Coronary artery (tissue), 2 donors: Measurements from ENCODE around the gene RPS6KA2.
"Not testable (repeated sequence)": the region's sequence is repeated elsewhere in the genome, so short reads cannot be mapped to it uniquely, and the experiment has no call there.

Source experiments
- DNase-seq: peaks from one replicate; pipeline ENCODE4 v3.0.0-alpha.2; 2017; ENCODE audit warnings: low spot score
- H3K27ac ChIP-seq, 2 donors: fragments of 200-600 bp; sonication (generic); one replicate each; pipeline ENCODE4 v1.5.1; 2016 to 2019
- H3K4me3 ChIP-seq: fragments of 200-600 bp; sonication (generic); 2 replicates; pipeline ENCODE4 v1.5.1; 2016; ENCODE audit warnings: mild to moderate bottlenecking, moderate library complexity
- CTCF ChIP-seq: fragments of 200-600 bp; sonication (generic); IDR thresholded peaks from one replicate; pipeline ENCODE4 v1.5.1; 2019; ENCODE audit warnings: antibody characterized with exemption

RPS6KA2 gene

GRCh38 chr6:166365221-166365620 is 261.8 kb downstream of the RPS6KA2 start:
- H3K27ac ChIP-seq: peak overlapping the region; percentile 77 to 87
- no peak for TF ChIP-seq CTCF
- DNase-seq: no peak
- H3K4me3 ChIP-seq: no peak overlapping the region

DNA sequence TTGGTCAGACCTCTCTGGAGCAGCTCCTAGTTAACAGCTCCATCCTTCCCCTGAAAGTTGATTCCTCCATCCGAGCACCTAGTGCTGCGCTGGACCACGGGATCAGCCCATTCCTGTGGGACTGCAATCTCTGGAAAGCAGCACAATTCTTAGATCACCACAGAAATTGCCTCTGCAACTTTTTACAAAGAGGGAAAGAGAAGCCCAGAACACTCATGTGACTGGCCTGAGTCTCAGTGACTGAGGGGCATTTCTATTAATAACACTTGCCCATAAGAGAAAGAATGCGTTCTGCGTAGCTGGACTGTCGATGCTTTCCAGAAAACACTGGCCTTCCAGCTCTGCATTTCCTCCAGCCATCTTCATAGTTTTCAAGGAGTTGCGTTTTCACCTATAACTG is 262.6 kb downstream of the RPS6KA2 start:
- no peak for TF ChIP-seq CTCF
- peak overlapping the region; percentile 77 to 87 for H3K27ac ChIP-seq
- DNase-seq: no peak
- H3K4me3 ChIP-seq: peak overlapping the region; percentile 24

DNA sequence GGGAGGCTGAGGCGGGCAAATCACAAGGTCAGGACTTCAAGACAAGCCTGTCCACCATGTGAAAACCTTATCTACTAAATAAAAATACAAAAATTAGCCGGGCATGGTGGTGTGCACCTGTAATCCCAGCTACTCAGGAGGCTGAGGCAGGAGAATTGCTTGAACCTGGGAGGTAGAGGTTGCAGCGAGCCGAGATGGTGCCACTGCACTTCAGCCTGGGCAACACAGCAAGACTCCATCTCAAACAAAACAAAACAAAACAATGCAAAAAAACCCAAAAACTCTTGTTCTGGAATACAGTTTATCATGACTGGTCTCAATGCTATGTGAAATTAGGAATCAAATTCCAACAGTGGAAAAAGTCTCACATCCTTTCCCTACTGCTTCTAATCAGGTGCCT is 264.6 kb downstream of the RPS6KA2 start:
- H3K27ac ChIP-seq, DNase-seq, H3K4me3 ChIP-seq: not testable (repeated sequence)

- no peak for TF ChIP-seq CTCF
- DNase-seq: no peak
- H3K27ac ChIP-seq: no peak overlapping the region
- no peak overlapping the region for H3K4me3 ChIP-seq
Measured at GRCh38 chr6:166361077-166361429, 266.0 kb downstream of the RPS6KA2 start.

DNA sequence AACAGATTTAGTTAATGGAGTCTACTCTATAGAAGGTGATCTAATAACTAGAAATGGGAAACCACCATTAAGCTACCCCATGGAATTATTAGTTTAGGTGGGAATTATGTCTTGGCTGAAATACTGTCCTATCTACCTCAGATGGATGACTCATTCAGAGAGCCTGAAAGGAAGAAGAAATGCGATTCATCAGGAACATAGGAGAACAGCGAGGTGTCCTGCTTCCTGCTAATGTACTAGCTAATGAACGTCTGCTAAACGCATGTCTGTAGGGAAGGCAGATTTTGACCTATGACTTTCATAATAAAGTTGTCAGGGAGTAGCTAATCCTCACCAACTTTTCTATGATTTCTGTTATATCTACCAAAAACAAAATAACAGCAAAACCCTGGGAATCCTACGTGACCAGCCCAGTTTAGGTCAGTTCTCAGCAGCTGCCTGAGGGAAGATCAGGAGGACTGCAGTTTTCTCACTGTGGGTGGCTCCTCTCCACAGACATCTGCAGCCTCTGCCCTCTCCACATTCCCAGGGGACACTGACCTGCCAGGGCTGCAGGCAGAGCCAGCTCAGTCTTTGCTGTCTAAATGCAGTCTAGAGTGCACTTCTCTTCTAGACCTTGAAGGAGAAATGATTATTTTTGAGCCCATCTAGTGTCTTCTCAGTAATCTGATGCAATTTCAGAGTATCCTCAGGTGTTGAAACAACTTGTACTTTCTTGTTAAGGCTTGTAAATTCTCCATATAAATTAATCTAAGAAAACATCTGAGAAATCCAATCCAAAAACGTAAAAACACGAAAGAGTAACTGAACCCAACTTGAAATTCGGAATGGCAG is 266.6 kb downstream of the RPS6KA2 start:
- H3K4me3 ChIP-seq: no peak overlapping the region
- no peak for DNase-seq
- no peak for TF ChIP-seq CTCF
- H3K27ac ChIP-seq: no peak overlapping the region
